Panc1 (cell line): Measurements from ENCODE around the gene NTM. TPM values are rescaled to one million over a fixed set of nuclear protein-coding genes. Genes with fewer than 3 reads are reported as not detected.

Source experiments
- ATAC-seq: fragments of 200-7000 bp; cut with Tn5 transposase; 2 replicates; pipeline ENCODE4 v1.9.1; 2020; ENCODE audit warnings: mild to moderate bottlenecking, moderate library complexity
- BruUV-seq: library from RNA; stranded (reverse); fragments of 400-500 nt; replicated peaks from 2 replicates; lab custom pipeline; 2021; lab: Mats Ljungman, UMichigan
- CTCF ChIA-PET: fragments of 300-600 bp; sonication (Branson Sonifier 250); formaldehyde crosslinking; loops from one replicate; lab custom pipeline; 2022; ENCODE audit warnings: antibody characterized with exemption; lab: Charles Lee
- POLR2A ChIA-PET: fragments of 300-600 bp; sonication (Branson Sonifier 250); formaldehyde crosslinking; loops from one replicate; lab custom pipeline; 2022; ENCODE audit warnings: antibody characterized with exemption; lab: Charles Lee
- DNase-seq: peaks from one replicate; pipeline ENCODE4 v3.0.0-alpha.2; 2010; ENCODE audit warnings: low read depth, low spot score
- H3K27ac ChIP-seq: 2 replicates; pipeline ENCODE4 v1.5.1; 2011; ENCODE audit warnings: mild to moderate bottlenecking, low read length, inconsistent platforms
- H3K27me3 ChIP-seq: fragments of 200-500 bp; sonication (Bioruptor generic); 2 replicates; pipeline ENCODE4 v1.6.0; 2014; ENCODE audit warnings: low read length, inconsistent platforms; ENCODE audit not compliant: control insufficient read depth, insufficient read depth
- H3K36me3 ChIP-seq: fragments of 200-500 bp; sonication (Bioruptor generic); 2 replicates; pipeline ENCODE4 v1.5.1; 2014; ENCODE audit warnings: inconsistent platforms, mild to moderate bottlenecking, low read length, moderate library complexity; ENCODE audit not compliant: control insufficient read depth, insufficient read depth
- H3K4me1 ChIP-seq: 2 replicates; pipeline ENCODE4 v1.5.1; 2011; ENCODE audit warnings: inconsistent platforms, mild to moderate bottlenecking, low read length, moderate library complexity; ENCODE audit not compliant: control insufficient read depth, insufficient read depth
- H3K4me3 ChIP-seq, 2 experiments: 2 replicates each; pipeline ENCODE4 v1.5.1; 2011 to 2012; ENCODE audit warnings: low read depth in 2 of 2, low read length in 2 of 2, mild to moderate bottlenecking in 2 of 2, inconsistent platforms in 1 of 2, moderate library complexity in 1 of 2
- H3K9me3 ChIP-seq: fragments of 200-500 bp; sonication (Bioruptor generic); 2 replicates; pipeline ENCODE4 v1.5.1; 2014; ENCODE audit warnings: low read depth, mild to moderate bottlenecking, inconsistent platforms, low read length, moderate library complexity; ENCODE audit not compliant: control insufficient read depth, insufficient read depth
- POLR2AphosphoS5 ChIP-seq: IDR thresholded peaks from 2 replicates; pipeline ENCODE4 v1.6.1; 2012; ENCODE audit warnings: mild to moderate bottlenecking, low read depth, low read length, moderate library complexity
- REST ChIP-seq, 2 experiments: IDR thresholded peaks; 2 replicates each; pipeline ENCODE4 v1.6.1; 2011 to 2012; ENCODE audit warnings: low read depth in 2 of 2, control low read depth in 1 of 2, low read length in 1 of 2, mild to moderate bottlenecking in 1 of 2, moderate library complexity in 1 of 2; ENCODE audit not compliant: insufficient read depth in 1 of 2
- SIN3A ChIP-seq: IDR thresholded peaks from 2 replicates; pipeline ENCODE4 v1.6.1; 2012; ENCODE audit warnings: low read depth, mild to moderate bottlenecking, low read length, moderate library complexity, borderline replicate concordance; ENCODE audit not compliant: insufficient read depth
- TCF7L2 ChIP-seq: IDR thresholded peaks from 2 replicates; pipeline ENCODE4 v1.6.1; 2011; ENCODE audit warnings: mild to moderate bottlenecking, low read depth, low read length, inconsistent platforms
- in situ Hi-C: cut with HindIII; loops from 2 replicates; pipeline ENCODE4 v1.10.0; 2016; ENCODE audit warnings: low sequenced_read_pairs, low pct_unique_long_range_greater_than_20kb
- intact Hi-C: fragments of 100-400 bp; cut with micrococcal nuclease; formaldehyde crosslinking; loops from one replicate; pipeline ENCODE4 v1.10.0; 2022; ENCODE audit not compliant: unreplicated experiment
- total RNA-seq: library from RNA; stranded (reverse); gene quantifications from one replicate; pipeline ENCODE4 v1.2.1, GENCODE V29; 2021; ENCODE audit not compliant: unreplicated experiment
- TF ChIP-seq, protein P1 (sequence below): fragments of 450-650 bp; IDR thresholded peaks from 2 replicates; pipeline ENCODE4 v1.5.1; 2017; ENCODE audit warnings: mild to moderate bottlenecking

Gene NTM
- total RNA-seq, 1 experiment from 2014 or later: 0.10 TPM

DNA sequence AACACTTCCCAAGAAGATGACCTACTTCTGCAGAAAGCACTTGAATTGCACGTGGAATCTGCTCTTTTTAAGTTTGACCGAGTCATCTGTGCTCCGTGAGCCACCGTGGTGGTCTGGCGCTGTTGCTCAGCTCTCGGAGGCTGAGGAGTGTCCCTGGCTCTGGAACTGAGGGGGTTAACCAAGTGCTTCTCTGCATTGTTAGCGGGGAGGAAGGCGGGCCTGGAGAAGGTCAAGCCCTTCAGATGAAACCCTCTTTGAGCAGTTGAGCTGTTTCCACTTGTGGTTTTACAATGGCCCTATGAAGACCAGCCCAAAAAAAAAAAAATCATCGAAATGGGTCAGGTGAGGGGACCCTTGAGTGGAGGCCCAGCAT, 286.4 kb downstream of the NTM start:
- no peak for DNase-seq
- Histone ChIP-seq H3K4me1 (no peaks in the 10 kb centered on the region), H3K36me3 (no peaks in the 10 kb centered on the region), H3K4me3 (no peak overlapping the region), H3K9me3 (no peaks in the 10 kb centered on the region), H3K27me3 (peaks cover 16% of the 10 kb centered on the region), H3K27ac (no peak overlapping the region)
- TF ChIP-seq POLR2AphosphoS5: no peak
- TF ChIP-seq SIN3A: no peak
- TF ChIP-seq, protein P1, sequence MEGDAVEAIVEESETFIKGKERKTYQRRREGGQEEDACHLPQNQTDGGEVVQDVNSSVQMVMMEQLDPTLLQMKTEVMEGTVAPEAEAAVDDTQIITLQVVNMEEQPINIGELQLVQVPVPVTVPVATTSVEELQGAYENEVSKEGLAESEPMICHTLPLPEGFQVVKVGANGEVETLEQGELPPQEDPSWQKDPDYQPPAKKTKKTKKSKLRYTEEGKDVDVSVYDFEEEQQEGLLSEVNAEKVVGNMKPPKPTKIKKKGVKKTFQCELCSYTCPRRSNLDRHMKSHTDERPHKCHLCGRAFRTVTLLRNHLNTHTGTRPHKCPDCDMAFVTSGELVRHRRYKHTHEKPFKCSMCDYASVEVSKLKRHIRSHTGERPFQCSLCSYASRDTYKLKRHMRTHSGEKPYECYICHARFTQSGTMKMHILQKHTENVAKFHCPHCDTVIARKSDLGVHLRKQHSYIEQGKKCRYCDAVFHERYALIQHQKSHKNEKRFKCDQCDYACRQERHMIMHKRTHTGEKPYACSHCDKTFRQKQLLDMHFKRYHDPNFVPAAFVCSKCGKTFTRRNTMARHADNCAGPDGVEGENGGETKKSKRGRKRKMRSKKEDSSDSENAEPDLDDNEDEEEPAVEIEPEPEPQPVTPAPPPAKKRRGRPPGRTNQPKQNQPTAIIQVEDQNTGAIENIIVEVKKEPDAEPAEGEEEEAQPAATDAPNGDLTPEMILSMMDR: no peak
- ATAC-seq: no peak
- intact Hi-C loops: no loop called here
- ChIA-PET CTCF (no interaction called here), POLR2A (no interaction called here)
- in situ Hi-C loops: no loop called here
- no TSS peak for BruUV-seq

DNA sequence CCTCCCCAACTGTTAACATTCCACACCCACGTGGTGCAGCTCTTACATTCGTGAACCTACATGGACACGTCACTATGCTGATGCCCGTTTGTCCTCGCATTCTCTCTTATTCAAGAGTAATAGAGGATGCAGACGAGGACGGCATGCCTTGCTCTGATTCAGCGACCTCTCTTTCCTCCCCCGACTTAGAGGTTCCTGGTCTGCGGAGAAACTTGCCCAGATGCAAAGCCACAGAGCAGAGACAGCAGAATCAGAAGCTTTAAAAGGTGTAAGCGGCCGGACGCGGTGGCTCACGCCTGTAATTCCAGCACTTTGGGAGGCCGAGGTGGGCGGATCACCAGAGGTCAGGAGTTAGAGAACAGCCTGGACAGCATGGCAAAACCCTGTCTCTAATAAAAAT, 288.0 kb downstream of the NTM start:
- Histone ChIP-seq H3K4me3 (no peak overlapping the region), H3K27ac (no peak overlapping the region), H3K4me1 (no peaks in the 10 kb centered on the region), H3K27me3 (peaks cover 14% of the 10 kb centered on the region), H3K36me3 (no peaks in the 10 kb centered on the region), H3K9me3 (no peaks in the 10 kb centered on the region)
- CTCF ChIA-PET: no interaction called here
- intact Hi-C loops: no loop called here
- in situ Hi-C loops: no loop called here
- BruUV-seq: no TSS peak
- TF ChIP-seq REST (IDR thresholded peaks at IDR 0.05; ENCODE audit: insufficient read depth in 1 of 2, low read depth in 2 of 2, low read length in 1 of 2) (no peak), SIN3A (no peak), POLR2AphosphoS5 (no peak)
- TF ChIP-seq, protein P1: no peak
- DNase-seq: no peak
- POLR2A ChIA-PET: interaction anchor here (0.8 kb wide), 1 partner anchor 936 kb away, joined by 6 read pairs; no protein-coding TSS in a partner anchor
- no peak for ATAC-seq

DNA sequence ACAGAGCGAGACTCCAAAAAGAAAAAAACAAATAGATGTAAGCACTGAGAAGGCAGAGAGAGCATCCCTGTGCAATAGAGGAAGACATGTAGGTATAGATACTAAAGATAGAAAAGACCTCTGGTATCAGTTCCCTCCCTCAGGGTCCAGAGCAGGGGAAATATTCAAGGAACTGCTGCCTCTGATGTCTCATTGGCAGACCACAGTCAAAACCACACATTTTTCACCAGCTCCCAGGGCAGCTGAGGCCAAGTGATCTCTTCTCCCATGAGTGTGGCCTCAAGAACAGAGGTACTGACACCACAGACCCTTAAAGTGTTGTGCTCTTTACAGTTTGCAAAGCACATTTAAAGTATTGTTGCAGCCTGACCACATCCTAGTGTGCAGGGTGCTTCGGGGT, 288.5 kb downstream of the NTM start:
- CTCF ChIA-PET: no interaction called here
- in situ Hi-C loops (no loop called here), intact Hi-C loops (no loop called here)
- no TSS peak for BruUV-seq
- no peaks in the 10 kb centered on the region for H3K9me3 ChIP-seq
- no peaks in the 10 kb centered on the region for H3K36me3 ChIP-seq
- POLR2A ChIA-PET: no interaction called here
- DNase-seq: no peak
- H3K4me3 ChIP-seq: no peak overlapping the region
- TF ChIP-seq TCF7L2 (no peak), SIN3A (no peak), REST (IDR thresholded peaks at IDR 0.05; ENCODE audit: insufficient read depth in 1 of 2, low read depth in 2 of 2, low read length in 1 of 2) (no peak), POLR2AphosphoS5 (no peak)
- TF ChIP-seq, protein P1: no peak
- no peak for ATAC-seq
- H3K4me1 ChIP-seq: no peaks in the 10 kb centered on the region
- H3K27ac ChIP-seq: no peak overlapping the region
- H3K27me3 ChIP-seq: peaks cover 14% of the 10 kb centered on the region
